ENCODE results near the gene ITPR2. TPM values are rescaled to one million over a fixed set of nuclear protein-coding genes. Genes with fewer than 3 reads are reported as not detected.

Gene ITPR2
- total and polyA plus RNA-seq, 4 donors = 11.7 to 93.3 (median 35.4) TPM

DNA sequence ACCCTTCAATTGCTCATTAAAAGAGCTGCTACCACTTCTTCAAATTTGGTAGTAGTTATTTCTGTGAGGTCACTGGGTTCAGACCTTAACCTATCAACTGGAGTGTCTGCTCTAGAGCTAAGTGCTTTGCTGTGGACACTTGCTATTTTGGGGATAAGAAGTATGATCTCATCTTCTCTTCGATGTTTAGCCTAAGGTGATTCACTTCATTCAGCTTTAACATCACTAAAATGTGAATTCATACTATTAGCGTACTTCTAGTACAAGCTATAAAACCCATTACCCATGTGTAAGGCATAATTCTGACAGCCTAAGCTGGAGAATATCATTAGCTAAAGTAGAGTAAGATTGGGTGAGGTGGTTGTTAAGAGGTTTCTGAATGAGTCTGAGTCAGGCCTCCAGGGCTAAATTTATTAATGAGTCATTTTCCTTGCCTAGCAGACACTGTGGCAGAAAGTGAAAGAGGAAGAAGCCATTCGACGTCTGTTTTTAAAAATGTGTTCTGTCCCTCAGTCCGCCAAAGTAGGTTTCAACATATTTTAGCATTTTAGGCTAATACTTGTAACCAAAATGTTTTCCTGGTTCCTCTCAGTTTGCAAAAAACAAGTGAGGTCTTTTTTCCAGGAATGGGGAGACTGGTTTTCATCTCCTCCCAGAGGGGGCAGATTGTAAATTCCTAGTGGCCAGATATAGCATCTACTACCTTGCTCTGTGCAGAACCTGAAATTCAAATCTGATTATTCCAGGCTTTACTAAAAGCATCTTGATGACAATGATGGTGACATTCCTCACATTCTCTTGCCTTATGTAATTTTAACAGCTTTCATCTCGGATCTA is 534.0 kb downstream of the ITPR2 start:
- peak overlapping the region in 1 of 2 donors; percentile 18 for H3K9ac ChIP-seq (ENCODE audit: low read depth in 1 of 2, low read length in 2 of 2)
- WGBS = 67% methylated on average over 6 of the region's 6 CpGs

More for the DNA sequence above, 534.0 kb downstream of the ITPR2 start:
- H3K27ac ChIP-seq (ENCODE audit: low read depth in 1 of 2, low read length in 2 of 2) = no peak overlapping the region
- no peaks in the 10 kb centered on the region for H3K4me1 ChIP-seq (ENCODE audit: control insufficient read depth in 4 of 4, insufficient read depth in 4 of 4, low read length in 3 of 4)
- no peaks in the 10 kb centered on the region for H3K36me3 ChIP-seq (ENCODE audit: control insufficient read depth in 4 of 4, insufficient read depth in 3 of 4, low read depth in 1 of 4, low read length in 3 of 4)
- no peak overlapping the region for H3K4me3 ChIP-seq (ENCODE audit: low read depth in 1 of 3, low read length in 3 of 3)
- H3K27me3 ChIP-seq (ENCODE audit: control insufficient read depth in 4 of 4, insufficient read depth in 4 of 4, low read length in 3 of 4) = no peaks in the 10 kb centered on the region
- TF ChIP-seq RAD21 (IDR thresholded peaks at IDR 0.05) (no peak), YY1 (IDR thresholded peaks at IDR 0.05) (no peak), EGR1 (IDR thresholded peaks at IDR 0.05; ENCODE audit: low read depth in 2 of 2) (no peak), RXRA (IDR thresholded peaks at IDR 0.05) (no peak), FOXA1 (IDR thresholded peaks at IDR 0.05) (no peak), SP1 (IDR thresholded peaks at IDR 0.05) (no peak), TAF1 (conservative IDR thresholded peaks at IDR 0.05) (no peak), HNF4A (conservative IDR thresholded peaks at IDR 0.05) (no peak), NR2F2 (IDR thresholded peaks at IDR 0.05) (no peak), HNF4G (IDR thresholded peaks at IDR 0.05) (no peak), FOXA2 (IDR thresholded peaks at IDR 0.05) (no peak), GABPA (IDR thresholded peaks at IDR 0.05 in 1 of 2, conservative IDR thresholded peaks at IDR 0.05 in 1 of 2) (no peak), JUND (IDR thresholded peaks at IDR 0.05) (no peak)
- TF ChIP-seq, protein P1, sequence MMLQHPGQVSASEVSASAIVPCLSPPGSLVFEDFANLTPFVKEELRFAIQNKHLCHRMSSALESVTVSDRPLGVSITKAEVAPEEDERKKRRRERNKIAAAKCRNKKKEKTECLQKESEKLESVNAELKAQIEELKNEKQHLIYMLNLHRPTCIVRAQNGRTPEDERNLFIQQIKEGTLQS (IDR thresholded peaks at IDR 0.05) = no peak
- TF ChIP-seq, protein P2, sequence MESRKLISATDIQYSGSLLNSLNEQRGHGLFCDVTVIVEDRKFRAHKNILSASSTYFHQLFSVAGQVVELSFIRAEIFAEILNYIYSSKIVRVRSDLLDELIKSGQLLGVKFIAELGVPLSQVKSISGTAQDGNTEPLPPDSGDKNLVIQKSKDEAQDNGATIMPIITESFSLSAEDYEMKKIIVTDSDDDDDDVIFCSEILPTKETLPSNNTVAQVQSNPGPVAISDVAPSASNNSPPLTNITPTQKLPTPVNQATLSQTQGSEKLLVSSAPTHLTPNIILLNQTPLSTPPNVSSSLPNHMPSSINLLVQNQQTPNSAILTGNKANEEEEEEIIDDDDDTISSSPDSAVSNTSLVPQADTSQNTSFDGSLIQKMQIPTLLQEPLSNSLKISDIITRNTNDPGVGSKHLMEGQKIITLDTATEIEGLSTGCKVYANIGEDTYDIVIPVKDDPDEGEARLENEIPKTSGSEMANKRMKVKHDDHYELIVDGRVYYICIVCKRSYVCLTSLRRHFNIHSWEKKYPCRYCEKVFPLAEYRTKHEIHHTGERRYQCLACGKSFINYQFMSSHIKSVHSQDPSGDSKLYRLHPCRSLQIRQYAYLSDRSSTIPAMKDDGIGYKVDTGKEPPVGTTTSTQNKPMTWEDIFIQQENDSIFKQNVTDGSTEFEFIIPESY (IDR thresholded peaks at IDR 0.05) = no peak
- TF ChIP-seq, protein P3, sequence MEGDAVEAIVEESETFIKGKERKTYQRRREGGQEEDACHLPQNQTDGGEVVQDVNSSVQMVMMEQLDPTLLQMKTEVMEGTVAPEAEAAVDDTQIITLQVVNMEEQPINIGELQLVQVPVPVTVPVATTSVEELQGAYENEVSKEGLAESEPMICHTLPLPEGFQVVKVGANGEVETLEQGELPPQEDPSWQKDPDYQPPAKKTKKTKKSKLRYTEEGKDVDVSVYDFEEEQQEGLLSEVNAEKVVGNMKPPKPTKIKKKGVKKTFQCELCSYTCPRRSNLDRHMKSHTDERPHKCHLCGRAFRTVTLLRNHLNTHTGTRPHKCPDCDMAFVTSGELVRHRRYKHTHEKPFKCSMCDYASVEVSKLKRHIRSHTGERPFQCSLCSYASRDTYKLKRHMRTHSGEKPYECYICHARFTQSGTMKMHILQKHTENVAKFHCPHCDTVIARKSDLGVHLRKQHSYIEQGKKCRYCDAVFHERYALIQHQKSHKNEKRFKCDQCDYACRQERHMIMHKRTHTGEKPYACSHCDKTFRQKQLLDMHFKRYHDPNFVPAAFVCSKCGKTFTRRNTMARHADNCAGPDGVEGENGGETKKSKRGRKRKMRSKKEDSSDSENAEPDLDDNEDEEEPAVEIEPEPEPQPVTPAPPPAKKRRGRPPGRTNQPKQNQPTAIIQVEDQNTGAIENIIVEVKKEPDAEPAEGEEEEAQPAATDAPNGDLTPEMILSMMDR (IDR thresholded peaks at IDR 0.05; ENCODE audit: low read depth, low read length, missing input control) = no peak
- TF ChIP-seq, protein P4, sequence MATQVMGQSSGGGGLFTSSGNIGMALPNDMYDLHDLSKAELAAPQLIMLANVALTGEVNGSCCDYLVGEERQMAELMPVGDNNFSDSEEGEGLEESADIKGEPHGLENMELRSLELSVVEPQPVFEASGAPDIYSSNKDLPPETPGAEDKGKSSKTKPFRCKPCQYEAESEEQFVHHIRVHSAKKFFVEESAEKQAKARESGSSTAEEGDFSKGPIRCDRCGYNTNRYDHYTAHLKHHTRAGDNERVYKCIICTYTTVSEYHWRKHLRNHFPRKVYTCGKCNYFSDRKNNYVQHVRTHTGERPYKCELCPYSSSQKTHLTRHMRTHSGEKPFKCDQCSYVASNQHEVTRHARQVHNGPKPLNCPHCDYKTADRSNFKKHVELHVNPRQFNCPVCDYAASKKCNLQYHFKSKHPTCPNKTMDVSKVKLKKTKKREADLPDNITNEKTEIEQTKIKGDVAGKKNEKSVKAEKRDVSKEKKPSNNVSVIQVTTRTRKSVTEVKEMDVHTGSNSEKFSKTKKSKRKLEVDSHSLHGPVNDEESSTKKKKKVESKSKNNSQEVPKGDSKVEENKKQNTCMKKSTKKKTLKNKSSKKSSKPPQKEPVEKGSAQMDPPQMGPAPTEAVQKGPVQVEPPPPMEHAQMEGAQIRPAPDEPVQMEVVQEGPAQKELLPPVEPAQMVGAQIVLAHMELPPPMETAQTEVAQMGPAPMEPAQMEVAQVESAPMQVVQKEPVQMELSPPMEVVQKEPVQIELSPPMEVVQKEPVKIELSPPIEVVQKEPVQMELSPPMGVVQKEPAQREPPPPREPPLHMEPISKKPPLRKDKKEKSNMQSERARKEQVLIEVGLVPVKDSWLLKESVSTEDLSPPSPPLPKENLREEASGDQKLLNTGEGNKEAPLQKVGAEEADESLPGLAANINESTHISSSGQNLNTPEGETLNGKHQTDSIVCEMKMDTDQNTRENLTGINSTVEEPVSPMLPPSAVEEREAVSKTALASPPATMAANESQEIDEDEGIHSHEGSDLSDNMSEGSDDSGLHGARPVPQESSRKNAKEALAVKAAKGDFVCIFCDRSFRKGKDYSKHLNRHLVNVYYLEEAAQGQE (IDR thresholded peaks at IDR 0.05) = no peak
- TF ChIP-seq, protein P5, sequence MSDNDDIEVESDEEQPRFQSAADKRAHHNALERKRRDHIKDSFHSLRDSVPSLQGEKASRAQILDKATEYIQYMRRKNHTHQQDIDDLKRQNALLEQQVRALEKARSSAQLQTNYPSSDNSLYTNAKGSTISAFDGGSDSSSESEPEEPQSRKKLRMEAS (IDR thresholded peaks at IDR 0.05) = no peak
- DNase-seq (ENCODE audit: low spot score) = no peak
- no peaks in the 10 kb centered on the region for H3K9me3 ChIP-seq (ENCODE audit: control insufficient read depth in 4 of 4, low read length in 3 of 4)
